Stimulated activated memory B cell treated with anti-CD40 and anti-IgM and Interleukin-4, amounts not matched to agents 10 μg/mL and 1 μg/mL and 100 μg/mL, for 72 hours (primary cell): ENCODE measurements around the gene CNR2.
"Not testable (repeated sequence)": the region's sequence is repeated elsewhere in the genome, so short reads cannot be mapped to it uniquely, and the experiment has no call there.

ENCODE experiments used
- ATAC-seq: fragments of 150-1000 bp; cut with Tn5 transposase; 2 replicates; pipeline ENCODE4 v1.10.0; 2021
- H3K27ac Mint-ChIP-seq: one replicate; pipeline ENCODE4 v1.8.0; 2022; ENCODE audit warnings: mild to moderate bottlenecking, mixed read lengths
- H3K27me3 Mint-ChIP-seq: one replicate; pipeline ENCODE4 v1.8.0; 2022; ENCODE audit warnings: mixed read lengths
- H3K36me3 Mint-ChIP-seq: one replicate; pipeline ENCODE4 v1.8.0; 2022; ENCODE audit warnings: mixed read lengths
- H3K4me1 Mint-ChIP-seq: one replicate; pipeline ENCODE4 v1.8.0; 2022; ENCODE audit warnings: mixed read lengths
- H3K4me3 Mint-ChIP-seq: one replicate; pipeline ENCODE4 v1.8.0; 2022; ENCODE audit warnings: mild to moderate bottlenecking, moderate library complexity, mixed read lengths
- H3K9me3 Mint-ChIP-seq: one replicate; pipeline ENCODE4 v1.8.0; 2022; ENCODE audit warnings: mixed read lengths

CNR2 gene

DNA sequence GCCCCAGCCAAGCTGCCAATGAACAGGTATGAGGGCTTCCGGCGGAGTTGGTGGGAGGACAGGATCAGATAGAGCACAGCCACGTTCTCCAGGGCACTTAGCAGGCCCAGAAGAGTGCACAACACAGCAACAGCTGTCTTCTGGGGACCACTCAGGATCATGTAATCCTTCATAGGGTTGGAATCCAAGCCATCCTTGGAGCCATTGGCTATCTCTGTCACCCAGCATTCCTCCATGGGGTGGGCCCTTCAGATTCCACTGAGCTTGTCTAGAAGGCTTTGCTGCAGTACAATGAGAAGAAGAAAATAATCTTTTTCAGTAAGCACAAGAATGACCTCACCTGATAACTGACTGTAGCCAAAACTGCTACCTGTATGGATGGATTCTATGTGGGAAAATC lies 37.8 kb downstream of the CNR2 start:
- ATAC-seq = no peak
- Mint-ChIP-seq H3K4me3 (no peak overlapping the region), H3K36me3 (peaks cover 65% of the 10 kb centered on the region), H3K27me3 (no peaks in the 10 kb centered on the region), H3K9me3 (peaks cover 6% of the 10 kb centered on the region), H3K4me1 (peaks cover 24% of the 10 kb centered on the region), H3K27ac (peak overlapping the region; percentile 55)

DNA sequence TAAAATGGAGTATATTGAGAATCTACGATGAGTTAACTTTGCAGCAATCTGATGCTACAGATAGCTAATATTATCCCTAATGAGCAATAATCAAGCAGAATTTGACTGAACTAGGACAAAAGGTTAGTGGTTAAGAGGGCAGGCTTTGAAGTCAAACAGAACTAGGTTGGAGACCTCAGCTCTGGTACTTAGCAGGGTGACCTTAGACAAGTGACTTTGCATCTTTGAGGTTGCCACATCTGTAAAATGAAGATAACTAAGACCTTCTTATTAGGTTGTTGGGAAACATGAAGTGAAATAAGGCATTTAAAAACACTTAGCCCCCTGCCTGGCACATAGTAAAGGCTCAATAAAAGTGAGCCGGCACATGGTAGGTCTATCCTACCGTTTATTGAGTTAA lies 40.7 kb downstream of the CNR2 start:
- Mint-ChIP-seq H3K27ac (no peak overlapping the region), H3K4me3 (no peak overlapping the region), H3K4me1 (peaks cover 45% of the 10 kb centered on the region), H3K36me3 (peaks cover 35% of the 10 kb centered on the region), H3K27me3 (no peaks in the 10 kb centered on the region), H3K9me3 (peaks cover 6% of the 10 kb centered on the region)
- ATAC-seq = no peak

- Mint-ChIP-seq H3K36me3 (peaks cover 13% of the 10 kb centered on the region), H3K4me3 (peak overlapping the region; percentile 83), H3K27ac (peak overlapping the region; percentile 57), H3K9me3 (peaks cover 4% of the 10 kb centered on the region), H3K27me3 (no peaks in the 10 kb centered on the region), H3K4me1 (peaks cover 52% of the 10 kb centered on the region)
- ATAC-seq = no peak
Observed at GRCh38 chr1:23869051-23869450, 44.1 kb downstream of the CNR2 start.

- Mint-ChIP-seq H3K27ac (peak overlapping the region; percentile 57), H3K36me3 (peaks cover 8% of the 10 kb centered on the region), H3K9me3 (peaks cover 4% of the 10 kb centered on the region), H3K4me3 (peak overlapping the region; percentile 83), H3K4me1 (peaks cover 47% of the 10 kb centered on the region), H3K27me3 (no peaks in the 10 kb centered on the region)
- ATAC-seq = no peak
Observed at GRCh38 chr1:23868557-23869016, 44.6 kb downstream of the CNR2 start.

GRCh38 chr1:23867895-23868556 lies 45.1 kb downstream of the CNR2 start, which contains the start of gene FUCA1:
Gene FUCA1, minus strand, starts transcription at chr1:23868290. Its CDS starts 4 bp downstream, at chr1:23868286.
- Mint-ChIP-seq H3K27ac (peak within 1 kb of the TSS; percentile 57), H3K36me3 (peaks cover 7% of the 10 kb centered on the region), H3K27me3 (no peaks in the 10 kb centered on the region), H3K9me3 (peaks cover 4% of the 10 kb centered on the region), H3K4me3 (peak within 1 kb of the TSS; percentile 83), H3K4me1 (peaks cover 43% of the 10 kb centered on the region)
- ATAC-seq = peak; percentile 99

DNA sequence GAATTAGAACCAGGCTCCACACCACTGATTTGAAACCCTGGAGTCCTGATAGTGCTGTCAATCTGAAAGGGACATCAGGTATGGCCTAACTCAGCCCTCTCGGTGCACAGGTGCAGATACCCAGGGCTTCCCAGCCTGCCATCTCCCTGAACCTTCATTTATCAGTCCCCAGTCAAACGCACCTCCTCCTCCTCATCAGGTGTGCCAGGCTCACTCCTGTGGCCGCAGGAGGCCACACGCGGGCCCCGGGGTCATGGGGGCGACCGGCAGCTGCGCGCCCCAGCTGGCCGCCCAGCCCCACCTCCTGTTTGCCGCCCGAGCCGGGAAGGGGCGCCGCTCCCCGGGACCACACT lies 45.6 kb downstream of the CNR2 start:
- H3K9me3 Mint-ChIP-seq = peaks cover 4% of the 10 kb centered on the region
- H3K27ac Mint-ChIP-seq = peak overlapping the region; percentile 57
- peak overlapping the region; percentile 83 for H3K4me3 Mint-ChIP-seq
- no peak for ATAC-seq
- H3K36me3 Mint-ChIP-seq = peaks cover 7% of the 10 kb centered on the region
- no peaks in the 10 kb centered on the region for H3K27me3 Mint-ChIP-seq
- H3K4me1 Mint-ChIP-seq = peaks cover 43% of the 10 kb centered on the region

GRCh38 chr1:23865543-23865930 lies 47.6 kb downstream of the CNR2 start:
- H3K27me3 Mint-ChIP-seq = no peaks in the 10 kb centered on the region
- H3K4me1 Mint-ChIP-seq = peaks cover 39% of the 10 kb centered on the region
- peaks cover 12% of the 10 kb centered on the region for H3K36me3 Mint-ChIP-seq
- no peak for ATAC-seq
- H3K27ac Mint-ChIP-seq = no peak overlapping the region
- peaks cover 4% of the 10 kb centered on the region for H3K9me3 Mint-ChIP-seq
- no peak overlapping the region for H3K4me3 Mint-ChIP-seq

DNA sequence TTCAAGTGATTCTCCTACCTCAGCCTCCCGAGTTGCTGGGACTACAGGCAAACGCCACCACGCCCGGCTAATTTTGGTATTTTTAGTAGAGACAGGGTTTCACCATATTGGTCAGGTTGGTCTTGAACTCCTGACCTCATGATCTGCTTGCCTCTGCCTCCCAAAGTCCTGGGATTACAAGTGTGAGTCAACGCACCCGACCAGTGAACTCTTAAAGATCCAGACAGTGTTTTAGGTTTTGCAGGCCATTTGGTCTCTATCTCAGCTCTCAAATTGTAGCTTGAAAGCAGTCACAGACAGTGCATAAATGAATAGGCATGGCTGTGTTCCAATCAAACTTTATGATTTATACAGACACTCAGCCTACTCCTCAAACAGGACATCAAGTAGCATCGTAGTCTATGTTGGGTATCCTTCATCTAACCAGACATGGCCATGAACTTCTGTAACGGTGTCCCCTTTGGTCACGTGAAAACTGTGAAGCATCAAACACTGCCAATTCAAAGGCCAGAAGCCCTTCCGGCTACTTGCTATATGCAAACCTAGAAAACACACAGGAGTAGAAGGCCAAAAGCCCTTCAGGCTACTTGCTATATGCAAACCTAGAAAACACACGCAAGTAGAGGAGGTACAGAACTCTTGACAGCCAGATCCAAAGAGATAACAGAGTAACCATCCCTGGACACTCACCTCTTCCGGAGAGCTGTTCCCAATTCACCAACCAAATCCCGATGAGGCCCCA lies 48.2 kb downstream of the CNR2 start:
- Mint-ChIP-seq H3K4me3 (no peak overlapping the region), H3K27ac (no peak overlapping the region), H3K27me3 (no peaks in the 10 kb centered on the region), H3K36me3 (peaks cover 12% of the 10 kb centered on the region), H3K4me1 (peaks cover 36% of the 10 kb centered on the region), H3K9me3 (peaks cover 4% of the 10 kb centered on the region)
- no peak for ATAC-seq

GRCh38 chr1:23862640-23863039 lies 50.5 kb downstream of the CNR2 start:
- peaks cover 25% of the 10 kb centered on the region for H3K36me3 Mint-ChIP-seq
- no peak overlapping the region for H3K27ac Mint-ChIP-seq
- H3K4me3 Mint-ChIP-seq = no peak overlapping the region
- no peak for ATAC-seq
- no peaks in the 10 kb centered on the region for H3K27me3 Mint-ChIP-seq
- peaks cover 20% of the 10 kb centered on the region for H3K4me1 Mint-ChIP-seq
- H3K9me3 Mint-ChIP-seq = no peaks in the 10 kb centered on the region

DNA sequence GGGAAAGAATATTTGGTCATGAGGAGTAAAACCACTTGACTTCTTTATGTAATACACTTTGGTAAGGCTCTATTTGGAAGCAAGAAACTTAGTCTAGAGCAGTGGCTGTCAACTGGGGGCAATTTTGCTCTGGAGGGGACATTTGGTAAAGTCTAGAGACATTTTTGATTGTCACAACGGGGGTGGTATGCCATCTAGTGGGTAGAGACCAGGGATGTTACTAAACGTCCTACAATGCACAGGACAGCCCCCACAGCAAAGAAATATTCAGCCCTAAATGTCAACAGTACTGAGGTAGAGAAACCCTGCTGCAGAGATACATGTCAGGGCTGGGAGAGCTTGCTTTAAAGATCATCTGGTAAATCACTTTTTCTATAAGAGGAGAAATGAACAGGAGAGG lies 58.6 kb downstream of the CNR2 start:
- Mint-ChIP-seq H3K4me1 (peaks cover 7% of the 10 kb centered on the region), H3K9me3 (no peaks in the 10 kb centered on the region), H3K27ac (no peak overlapping the region), H3K36me3 (peaks cover 28% of the 10 kb centered on the region), H3K4me3 (no peak overlapping the region), H3K27me3 (no peaks in the 10 kb centered on the region)
- no peak for ATAC-seq

- not testable (repeated sequence) for H3K4me3 Mint-ChIP-seq, ATAC-seq, H3K9me3 Mint-ChIP-seq, H3K27ac Mint-ChIP-seq, H3K4me1 Mint-ChIP-seq, H3K27me3 Mint-ChIP-seq
- peaks cover 34% of the 10 kb centered on the region for H3K36me3 Mint-ChIP-seq
Observed at GRCh38 chr1:23853124-23853523, 60.0 kb downstream of the CNR2 start.

GRCh38 chr1:23851406-23851805 lies 61.8 kb downstream of the CNR2 start:
- not testable (repeated sequence) for H3K4me3 Mint-ChIP-seq, H3K9me3 Mint-ChIP-seq, H3K4me1 Mint-ChIP-seq, ATAC-seq, H3K27me3 Mint-ChIP-seq, H3K27ac Mint-ChIP-seq
- H3K36me3 Mint-ChIP-seq = peaks cover 39% of the 10 kb centered on the region

DNA sequence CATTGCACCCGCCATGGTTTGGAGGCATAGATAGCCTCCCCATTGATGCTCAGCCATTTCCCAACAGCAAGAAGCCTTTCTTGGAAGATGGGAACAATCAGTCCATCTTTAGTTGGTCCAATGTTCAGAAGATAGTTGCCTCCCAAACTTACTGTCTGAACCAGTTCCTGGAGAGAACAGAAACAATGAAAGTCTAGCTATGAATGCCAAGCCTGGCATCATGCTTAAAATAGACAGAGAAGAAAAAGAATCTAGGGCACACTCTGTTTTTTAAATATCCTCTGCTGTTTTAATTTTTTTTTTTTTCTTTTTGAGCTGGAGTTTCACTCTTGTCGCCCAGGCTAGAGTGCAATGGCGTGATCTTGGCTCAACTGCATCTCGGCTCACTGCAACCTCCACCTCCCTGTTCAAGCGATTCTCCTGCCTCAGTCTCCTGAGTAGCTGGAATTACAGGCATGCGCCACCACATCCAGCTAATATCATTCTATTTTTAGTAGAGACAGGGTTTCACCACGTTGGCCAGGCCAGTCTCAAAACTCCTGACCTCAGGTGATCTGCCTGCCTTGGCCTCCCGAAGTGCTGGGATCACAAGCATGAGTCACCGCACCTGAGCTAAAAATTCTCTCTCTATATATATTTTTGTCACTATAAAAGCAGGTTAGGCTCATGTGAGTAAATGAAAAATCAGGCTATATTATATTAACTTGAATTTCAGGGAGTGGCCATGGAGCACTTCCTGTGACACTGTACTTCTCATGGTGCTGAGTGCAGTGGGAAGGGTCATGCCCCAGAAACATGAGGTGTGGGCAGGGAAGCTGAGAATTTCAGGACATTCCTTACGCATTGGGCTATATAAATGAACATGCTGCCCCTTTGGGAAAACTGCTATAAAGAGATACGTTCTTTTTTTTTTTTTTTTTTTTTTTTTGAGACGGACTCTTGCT lies 64.2 kb downstream of the CNR2 start:
- Mint-ChIP-seq H3K27ac (no peak overlapping the region), H3K9me3 (no peaks in the 10 kb centered on the region), H3K36me3 (peaks cover 40% of the 10 kb centered on the region), H3K4me3 (no peak overlapping the region), H3K4me1 (no peaks in the 10 kb centered on the region), H3K27me3 (no peaks in the 10 kb centered on the region)
- no peak for ATAC-seq

- not testable (repeated sequence) for H3K4me1 Mint-ChIP-seq, ATAC-seq
Observed at GRCh38 chr1:23847482-23848095, 65.6 kb downstream of the CNR2 start.

DNA sequence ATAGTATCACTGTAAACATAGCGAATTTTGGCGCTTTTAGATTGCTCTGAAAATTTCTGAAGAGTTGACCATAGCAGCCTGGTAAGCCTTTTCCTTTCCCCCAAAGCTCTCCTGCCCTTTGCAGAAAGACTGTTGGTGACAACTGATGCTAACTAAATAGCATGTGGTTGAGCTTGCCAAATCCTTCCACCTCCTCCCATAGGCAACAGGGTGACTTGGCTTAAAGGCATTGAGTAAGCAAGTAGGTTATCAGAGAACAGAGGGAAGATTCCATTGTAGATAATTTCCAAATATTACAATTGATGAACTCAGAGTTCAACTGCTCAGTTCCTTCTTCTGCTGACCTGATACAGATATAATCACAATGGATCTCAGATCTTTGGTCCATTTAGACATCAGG lies 68.0 kb downstream of the CNR2 start:
- Mint-ChIP-seq H3K36me3 (peaks cover 40% of the 10 kb centered on the region), H3K4me3 (no peak overlapping the region), H3K4me1 (no peaks in the 10 kb centered on the region), H3K9me3 (no peaks in the 10 kb centered on the region), H3K27me3 (no peaks in the 10 kb centered on the region), H3K27ac (no peak overlapping the region)
- no peak for ATAC-seq

More at GRCh38 chr1:23847482-23848095, 65.6 kb downstream of the CNR2 start:
- H3K27me3 Mint-ChIP-seq, H3K9me3 Mint-ChIP-seq, H3K27ac Mint-ChIP-seq, H3K4me3 Mint-ChIP-seq: not testable (repeated sequence)
- H3K36me3 Mint-ChIP-seq = peaks cover 40% of the 10 kb centered on the region
